H1 (cell line): Measurements from ENCODE around the gene TRPM1.

Experiments used
- EZH2 ChIP-seq: fragments of 200-600 bp; sonication (generic); IDR thresholded peaks from 2 replicates; pipeline ENCODE4 v1.7.1; 2012; ENCODE audit warnings: low read depth, mild to moderate bottlenecking, moderate library complexity, low read length, inconsistent platforms; ENCODE audit not compliant: severe bottlenecking
- POLR2AphosphoS5 ChIP-seq: IDR thresholded peaks from 2 replicates; pipeline ENCODE4 v1.6.1; 2011; ENCODE audit warnings: low read depth, low read length
- TF ChIP-seq, protein P1 (sequence below): IDR thresholded peaks from 2 replicates; pipeline ENCODE4 v1.6.1; 2012; ENCODE audit warnings: inconsistent platforms
- TF ChIP-seq, protein P2 (sequence below), 3 experiments: IDR thresholded peaks; 1 replicate in 2 of 3; 2 replicates in 1 of 3; pipeline versions ENCODE4 v1.5.1 to v1.6.1; 2011; ENCODE audit warnings: low read length in 3 of 3, mild to moderate bottlenecking in 3 of 3, inconsistent platforms in 2 of 3, low read depth in 1 of 3, moderate library complexity in 1 of 3; ENCODE audit not compliant: insufficient read depth in 1 of 3; ENCODE audit errors: control extremely low read depth in 1 of 3

DNA sequence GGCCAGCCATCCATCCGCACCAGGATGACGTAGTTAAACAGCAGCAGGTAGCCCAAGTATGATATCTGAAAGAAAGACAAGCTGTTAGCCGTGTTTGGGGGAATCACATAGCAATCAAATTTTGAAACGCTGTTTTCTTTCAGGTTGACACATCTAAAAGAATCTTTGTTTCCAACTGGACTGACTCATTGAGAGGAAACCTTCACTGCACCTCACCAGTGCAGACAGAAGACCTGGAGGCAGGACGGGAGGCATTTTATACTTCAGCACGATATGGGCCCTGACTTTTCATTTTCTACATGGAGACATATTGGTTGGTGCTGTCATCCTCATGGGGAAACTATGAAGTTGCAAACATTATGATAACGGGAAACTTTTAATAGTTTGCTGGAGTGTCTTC lies 65.9 kb downstream of the TRPM1 start:
- TF ChIP-seq, protein P1, sequence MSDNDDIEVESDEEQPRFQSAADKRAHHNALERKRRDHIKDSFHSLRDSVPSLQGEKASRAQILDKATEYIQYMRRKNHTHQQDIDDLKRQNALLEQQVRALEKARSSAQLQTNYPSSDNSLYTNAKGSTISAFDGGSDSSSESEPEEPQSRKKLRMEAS: no peak
- TF ChIP-seq EZH2 (no peak), POLR2AphosphoS5 (no peak)
- TF ChIP-seq, protein P2, sequence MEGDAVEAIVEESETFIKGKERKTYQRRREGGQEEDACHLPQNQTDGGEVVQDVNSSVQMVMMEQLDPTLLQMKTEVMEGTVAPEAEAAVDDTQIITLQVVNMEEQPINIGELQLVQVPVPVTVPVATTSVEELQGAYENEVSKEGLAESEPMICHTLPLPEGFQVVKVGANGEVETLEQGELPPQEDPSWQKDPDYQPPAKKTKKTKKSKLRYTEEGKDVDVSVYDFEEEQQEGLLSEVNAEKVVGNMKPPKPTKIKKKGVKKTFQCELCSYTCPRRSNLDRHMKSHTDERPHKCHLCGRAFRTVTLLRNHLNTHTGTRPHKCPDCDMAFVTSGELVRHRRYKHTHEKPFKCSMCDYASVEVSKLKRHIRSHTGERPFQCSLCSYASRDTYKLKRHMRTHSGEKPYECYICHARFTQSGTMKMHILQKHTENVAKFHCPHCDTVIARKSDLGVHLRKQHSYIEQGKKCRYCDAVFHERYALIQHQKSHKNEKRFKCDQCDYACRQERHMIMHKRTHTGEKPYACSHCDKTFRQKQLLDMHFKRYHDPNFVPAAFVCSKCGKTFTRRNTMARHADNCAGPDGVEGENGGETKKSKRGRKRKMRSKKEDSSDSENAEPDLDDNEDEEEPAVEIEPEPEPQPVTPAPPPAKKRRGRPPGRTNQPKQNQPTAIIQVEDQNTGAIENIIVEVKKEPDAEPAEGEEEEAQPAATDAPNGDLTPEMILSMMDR (IDR thresholded peaks at IDR 0.05; ENCODE audit: control extremely low read depth in 1 of 3, insufficient read depth in 1 of 3, low read depth in 1 of 3, low read length in 3 of 3): no peak
